ENCODE data around the gene MEDAG.

MEDAG gene

DNA sequence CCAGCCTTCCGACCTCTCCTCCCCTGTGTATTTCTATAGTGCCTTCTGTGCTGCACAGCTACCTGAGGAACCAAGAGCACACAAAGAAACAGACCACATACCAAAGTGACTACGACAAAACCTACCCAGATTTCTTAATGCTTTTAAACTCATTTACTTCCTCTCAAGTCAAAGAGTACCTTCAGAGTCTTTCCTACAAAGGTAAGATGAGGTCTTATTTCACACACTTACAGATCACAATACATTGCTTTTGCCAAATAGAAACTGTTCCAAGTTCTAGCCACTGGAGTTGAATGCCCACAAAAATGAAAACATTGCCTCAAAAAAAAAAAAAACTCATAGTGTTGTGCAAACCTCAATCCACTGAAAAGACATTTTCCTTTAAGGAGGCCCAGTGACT is 62.8 kb downstream of the MEDAG start:
- DNase-seq (no peak), ATAC-seq (ENCODE audit: insufficient read depth, low read depth) (no peak)
- no peak for TF ChIP-seq EZH2 (IDR thresholded peaks at IDR 0.05; ENCODE audit: borderline replicate concordance, low read depth, low read length, severe bottlenecking)
- Histone ChIP-seq H3K27me3 (ENCODE audit: insufficient read depth, low read length, poor library complexity) (peaks cover 19% of the 10 kb centered on the region), H3K4me3 (ENCODE audit: low read depth in 1 of 2, low read length in 2 of 2) (no peak overlapping the region), H3K27ac (ENCODE audit: low read length) (no peak overlapping the region), H3K36me3 (ENCODE audit: insufficient read depth, low read length) (no peaks in the 10 kb centered on the region), H3K79me2 (ENCODE audit: insufficient read depth, low read length) (no peaks in the 10 kb centered on the region), H3K4me1 (ENCODE audit: insufficient read depth, low read length) (no peaks in the 10 kb centered on the region), H3K9ac (ENCODE audit: low read depth, low read length) (no peak overlapping the region), H2AFZ (ENCODE audit: low read depth, low read length) (no peak overlapping the region), H4K20me1 (ENCODE audit: insufficient read depth, low read length) (no peaks in the 10 kb centered on the region), H3K9me3 (ENCODE audit: insufficient read depth, low read length, severe bottlenecking) (no peaks in the 10 kb centered on the region), H3K4me2 (ENCODE audit: insufficient read depth, low read length) (no peak overlapping the region)

DNA sequence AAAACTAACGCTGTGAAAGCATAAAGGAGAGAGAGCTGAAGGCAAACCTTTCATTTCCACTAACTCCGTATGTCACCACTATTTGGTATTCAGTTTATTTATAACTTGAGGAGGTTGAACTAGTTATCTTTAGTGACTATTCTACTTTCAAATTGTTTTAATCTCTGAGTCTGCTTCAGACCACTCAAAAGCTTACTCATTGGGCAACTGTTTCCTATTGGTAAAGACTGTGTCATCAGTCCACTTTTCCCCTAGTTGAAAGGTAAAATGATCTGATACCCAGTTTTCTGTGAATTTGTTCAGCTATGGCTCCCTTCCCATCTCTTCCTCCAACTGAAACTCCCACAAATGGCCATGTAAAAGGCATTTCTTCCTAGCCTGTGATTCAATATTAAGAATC is 65.5 kb downstream of the MEDAG start:
- Histone ChIP-seq H2AFZ (ENCODE audit: low read depth, low read length) (no peak overlapping the region), H3K79me2 (ENCODE audit: insufficient read depth, low read length) (no peaks in the 10 kb centered on the region), H3K4me3 (ENCODE audit: low read depth in 1 of 2, low read length in 2 of 2) (no peak overlapping the region), H3K27me3 (ENCODE audit: insufficient read depth, low read length, poor library complexity) (peaks cover 25% of the 10 kb centered on the region), H3K9ac (ENCODE audit: low read depth, low read length) (no peak overlapping the region), H3K36me3 (ENCODE audit: insufficient read depth, low read length) (no peaks in the 10 kb centered on the region), H3K4me1 (ENCODE audit: insufficient read depth, low read length) (no peaks in the 10 kb centered on the region), H3K9me3 (ENCODE audit: insufficient read depth, low read length, severe bottlenecking) (no peaks in the 10 kb centered on the region), H4K20me1 (ENCODE audit: insufficient read depth, low read length) (no peaks in the 10 kb centered on the region), H3K27ac (ENCODE audit: low read length) (no peak overlapping the region), H3K4me2 (ENCODE audit: insufficient read depth, low read length) (no peak overlapping the region)
- ATAC-seq (ENCODE audit: insufficient read depth, low read depth) (no peak), DNase-seq (no peak)
- TF ChIP-seq, protein P1, sequence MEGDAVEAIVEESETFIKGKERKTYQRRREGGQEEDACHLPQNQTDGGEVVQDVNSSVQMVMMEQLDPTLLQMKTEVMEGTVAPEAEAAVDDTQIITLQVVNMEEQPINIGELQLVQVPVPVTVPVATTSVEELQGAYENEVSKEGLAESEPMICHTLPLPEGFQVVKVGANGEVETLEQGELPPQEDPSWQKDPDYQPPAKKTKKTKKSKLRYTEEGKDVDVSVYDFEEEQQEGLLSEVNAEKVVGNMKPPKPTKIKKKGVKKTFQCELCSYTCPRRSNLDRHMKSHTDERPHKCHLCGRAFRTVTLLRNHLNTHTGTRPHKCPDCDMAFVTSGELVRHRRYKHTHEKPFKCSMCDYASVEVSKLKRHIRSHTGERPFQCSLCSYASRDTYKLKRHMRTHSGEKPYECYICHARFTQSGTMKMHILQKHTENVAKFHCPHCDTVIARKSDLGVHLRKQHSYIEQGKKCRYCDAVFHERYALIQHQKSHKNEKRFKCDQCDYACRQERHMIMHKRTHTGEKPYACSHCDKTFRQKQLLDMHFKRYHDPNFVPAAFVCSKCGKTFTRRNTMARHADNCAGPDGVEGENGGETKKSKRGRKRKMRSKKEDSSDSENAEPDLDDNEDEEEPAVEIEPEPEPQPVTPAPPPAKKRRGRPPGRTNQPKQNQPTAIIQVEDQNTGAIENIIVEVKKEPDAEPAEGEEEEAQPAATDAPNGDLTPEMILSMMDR (IDR thresholded peaks at IDR 0.05; ENCODE audit: borderline replicate concordance, extremely low read depth, low read length, poor library complexity, severe bottlenecking): no peak
- TF ChIP-seq EZH2 (IDR thresholded peaks at IDR 0.05; ENCODE audit: borderline replicate concordance, low read depth, low read length, severe bottlenecking): no peak

DNA sequence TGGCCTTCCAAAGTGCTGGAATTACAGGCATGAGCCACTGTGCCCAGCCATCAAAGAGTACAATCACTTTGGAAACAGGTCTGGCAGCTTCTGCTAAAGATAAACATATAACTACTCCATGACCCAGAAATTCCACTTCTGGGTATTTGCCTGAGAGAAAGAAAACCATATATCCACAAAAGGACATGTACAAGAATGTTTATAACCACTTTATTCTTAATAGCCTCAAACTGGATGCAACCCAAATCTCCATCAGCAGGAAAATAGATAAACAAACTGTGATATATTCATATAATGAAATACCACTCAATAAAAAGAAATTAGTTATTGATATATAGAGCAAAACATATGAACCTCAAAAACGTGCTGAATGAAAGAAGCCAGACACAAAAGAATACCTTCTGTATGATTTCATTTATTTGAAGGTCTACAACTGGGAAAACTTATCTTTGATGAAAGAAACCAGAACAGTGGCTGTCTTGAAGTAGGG is 66.9 kb downstream of the MEDAG start:
- Histone ChIP-seq H3K27ac (ENCODE audit: low read length) (no peak overlapping the region), H3K9me3 (ENCODE audit: insufficient read depth, low read length, severe bottlenecking) (no peaks in the 10 kb centered on the region), H3K36me3 (ENCODE audit: insufficient read depth, low read length) (no peaks in the 10 kb centered on the region), H3K27me3 (ENCODE audit: insufficient read depth, low read length, poor library complexity) (peaks cover 17% of the 10 kb centered on the region), H4K20me1 (ENCODE audit: insufficient read depth, low read length) (no peaks in the 10 kb centered on the region), H3K79me2 (ENCODE audit: insufficient read depth, low read length) (no peaks in the 10 kb centered on the region), H2AFZ (ENCODE audit: low read depth, low read length) (no peak overlapping the region), H3K4me1 (ENCODE audit: insufficient read depth, low read length) (no peaks in the 10 kb centered on the region), H3K9ac (ENCODE audit: low read depth, low read length) (no peak overlapping the region), H3K4me2 (ENCODE audit: insufficient read depth, low read length) (no peak overlapping the region), H3K4me3 (ENCODE audit: low read depth in 1 of 2, low read length in 2 of 2) (no peak overlapping the region)
- DNase-seq (no peak), ATAC-seq (ENCODE audit: insufficient read depth, low read depth) (no peak)
- TF ChIP-seq, protein P1 (IDR thresholded peaks at IDR 0.05; ENCODE audit: borderline replicate concordance, extremely low read depth, low read length, poor library complexity, severe bottlenecking): no peak
- no peak for TF ChIP-seq EZH2 (IDR thresholded peaks at IDR 0.05; ENCODE audit: borderline replicate concordance, low read depth, low read length, severe bottlenecking)

DNA sequence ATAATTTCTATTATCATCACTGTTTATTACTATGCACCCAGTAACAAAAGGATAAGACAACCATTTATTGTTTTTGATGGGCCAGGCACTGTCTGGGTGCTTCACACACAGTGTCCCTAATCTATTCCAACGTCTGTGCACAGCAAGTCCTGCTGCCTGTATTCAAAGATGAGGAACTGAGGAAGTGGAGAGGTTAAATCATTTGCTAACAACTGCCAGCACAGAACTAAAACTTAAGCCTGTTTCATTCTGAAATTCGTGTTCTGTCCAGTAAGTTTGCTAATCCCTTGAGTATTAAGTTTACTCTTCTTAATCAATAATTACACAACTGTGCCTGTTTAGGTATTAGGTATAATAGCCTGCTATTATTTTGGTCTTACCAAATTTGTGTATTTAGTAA is 68.3 kb downstream of the MEDAG start:
- 0 out of 2 replicates have a peak, but pooled peaks cover 2% of the 10 kb centered on the region for H3K4me1 ChIP-seq (ENCODE audit: insufficient read depth, low read length)
- H3K4me3 ChIP-seq (ENCODE audit: low read depth in 1 of 2, low read length in 2 of 2): no peak overlapping the region
- H3K9me3 ChIP-seq (ENCODE audit: insufficient read depth, low read length, severe bottlenecking): no peaks in the 10 kb centered on the region
- DNase-seq (no peak), ATAC-seq (ENCODE audit: insufficient read depth, low read depth) (no peak)
- no peak overlapping the region for H3K27ac ChIP-seq (ENCODE audit: low read length)
- no peaks in the 10 kb centered on the region for H4K20me1 ChIP-seq (ENCODE audit: insufficient read depth, low read length)
- peaks cover 9% of the 10 kb centered on the region for H3K27me3 ChIP-seq (ENCODE audit: insufficient read depth, low read length, poor library complexity)
- H3K4me2 ChIP-seq (ENCODE audit: insufficient read depth, low read length): no peak overlapping the region
- no peaks in the 10 kb centered on the region for H3K36me3 ChIP-seq (ENCODE audit: insufficient read depth, low read length)
- H2AFZ ChIP-seq (ENCODE audit: low read depth, low read length): no peak overlapping the region
- H3K79me2 ChIP-seq (ENCODE audit: insufficient read depth, low read length): no peaks in the 10 kb centered on the region
- TF ChIP-seq, protein P1 (IDR thresholded peaks at IDR 0.05; ENCODE audit: borderline replicate concordance, extremely low read depth, low read length, poor library complexity, severe bottlenecking): no peak
- no peak for TF ChIP-seq EZH2 (IDR thresholded peaks at IDR 0.05; ENCODE audit: borderline replicate concordance, low read depth, low read length, severe bottlenecking)
- no peak overlapping the region for H3K9ac ChIP-seq (ENCODE audit: low read depth, low read length)
